Left lung (tissue), 10 donors: ENCODE results near the gene NCK1. TPM values are rescaled to one million over a fixed set of nuclear protein-coding genes. Genes with fewer than 3 reads are reported as not detected.
A peak's percentile ranks its signal among the peaks of the same experiment; 100 is the strongest.
"Not testable (repeated sequence)": the region's sequence is repeated elsewhere in the genome, so short reads cannot be mapped to it uniquely, and the experiment has no call there.

ENCODE experiments used
- ATAC-seq: fragments of 200-7000 bp; cut with Tn5 transposase; one replicate; pipeline ENCODE4 v1.9.1; 2020; ENCODE audit warnings: moderate library complexity
- DNase-seq, 4 donors: peaks; one replicate each; pipeline ENCODE4 v3.0.0-alpha.2; 2013 to 2020
- H3K27ac ChIP-seq, 2 donors: fragments of 200-600 bp; sonication (generic) in 1 of 2; one replicate each; pipeline versions ENCODE4 v1.5.0 to v1.8.0; 2020 to 2021
- H3K27me3 ChIP-seq, 2 donors: fragments of 200-600 bp; sonication (generic) in 1 of 2; one replicate each; pipeline versions ENCODE4 v1.5.0 to v1.8.0; 2020 to 2021
- H3K36me3 ChIP-seq, 2 donors: fragments of 200-600 bp; sonication (generic) in 1 of 2; one replicate each; pipeline versions ENCODE4 v1.5.0 to v1.8.0; 2020 to 2021
- H3K4me1 ChIP-seq, 2 donors: fragments of 200-600 bp; one replicate each; pipeline ENCODE4 v1.8.0; 2021
- H3K4me3 ChIP-seq, 2 donors: fragments of 200-600 bp; sonication (generic) in 1 of 2; one replicate each; pipeline versions ENCODE4 v1.5.0 to v1.8.0; 2020 to 2021; ENCODE audit warnings: mild to moderate bottlenecking in 1 of 2
- H3K9me3 ChIP-seq, 2 donors: fragments of 200-600 bp; sonication (generic) in 1 of 2; one replicate each; pipeline versions ENCODE4 v1.5.0 to v1.8.0; 2020 to 2021
- CTCF ChIP-seq, 2 donors: fragments of 200-600 bp; sonication (generic) in 1 of 2; IDR thresholded peaks; one replicate each; pipeline versions ENCODE4 v1.5.0 to v1.8.0; 2021; ENCODE audit warnings: antibody characterized with exemption in 2 of 2
- intact Hi-C, 2 donors: fragments of 100-400 bp; cut with DNase I; formaldehyde crosslinking; loops; one replicate each; pipeline versions ENCODE4 v1.11.2 to v1.14.2; 2022
- polyA plus RNA-seq, 6 donors: library from polyadenylated mRNA; unstranded; fragments of 120-200 nt; gene quantifications; one replicate each; pipeline ENCODE4 v1.2.1, GENCODE V29; 2013; ENCODE audit not compliant: insufficient read length in 6 of 6
- total RNA-seq, 2 donors: library from RNA; stranded (reverse); fragmentation: NEBNext Ultra II Directional; extraction: Animal tissue kit (Norgen Biotek cat#: 25700); gene quantifications; one replicate each; pipeline ENCODE4 v1.2.1, GENCODE V29; 2021
- donor health status: DM: no; HTN: yes; CAD: no.
- donor health status: DM: no; HTN: no; CAD: no.

Gene NCK1
- total and polyA plus RNA-seq, 8 donors = 31.9 to 54.6 (median 47.7) TPM

- Histone ChIP-seq H3K27me3 (no peaks in the 10 kb centered on the region), H3K9me3 (no peaks in the 10 kb centered on the region), H3K4me1 (no peaks in the 10 kb centered on the region), H3K4me3 (no peak overlapping the region), H3K27ac (no peak overlapping the region), H3K36me3 (no peaks in the 10 kb centered on the region)
- no peak for TF ChIP-seq CTCF (IDR thresholded peaks at IDR 0.05)
- DNase-seq = no peak
- intact Hi-C loops = no loop called here
- no peak for ATAC-seq
These were observed 120.0 kb downstream of the NCK1 start for GRCh38 chr3:136982033-136982432.

GRCh38 chr3:136982520-136983138, 120.6 kb downstream of the NCK1 start:
- ATAC-seq (peak; percentile 72), DNase-seq (no peak)
- Histone ChIP-seq H3K9me3 (no peaks in the 10 kb centered on the region), H3K27me3 (no peaks in the 10 kb centered on the region), H3K36me3 (no peaks in the 10 kb centered on the region), H3K4me1 (no peaks in the 10 kb centered on the region), H3K27ac (no peak overlapping the region), H3K4me3 (no peak overlapping the region)
- TF ChIP-seq CTCF (IDR thresholded peaks at IDR 0.05) = no peak
- intact Hi-C loops = no loop called here

GRCh38 chr3:136984837-136985236, 122.8 kb downstream of the NCK1 start:
- H3K4me3 ChIP-seq = no peak overlapping the region
- DNase-seq (no peak), ATAC-seq (peak; percentile 63)
- H3K4me1 ChIP-seq = no peaks in the 10 kb centered on the region
- H3K36me3 ChIP-seq = no peaks in the 10 kb centered on the region
- intact Hi-C loops = no loop called here
- no peak overlapping the region for H3K27ac ChIP-seq
- no peak for TF ChIP-seq CTCF (IDR thresholded peaks at IDR 0.05)
- H3K9me3 ChIP-seq = no peaks in the 10 kb centered on the region
- H3K27me3 ChIP-seq = no peaks in the 10 kb centered on the region

GRCh38 chr3:136987398-136987980, 125.5 kb downstream of the NCK1 start:
- H3K36me3 ChIP-seq, DNase-seq, H3K4me1 ChIP-seq, H3K27me3 ChIP-seq, H3K9me3 ChIP-seq, H3K27ac ChIP-seq, ATAC-seq, H3K4me3 ChIP-seq, intact Hi-C loops: not testable (repeated sequence)

- Histone ChIP-seq H3K27ac (no peak overlapping the region), H3K4me1 (no peaks in the 10 kb centered on the region), H3K9me3 (no peaks in the 10 kb centered on the region), H3K27me3 (no peaks in the 10 kb centered on the region), H3K36me3 (no peaks in the 10 kb centered on the region), H3K4me3 (no peak overlapping the region)
- ATAC-seq (no peak), DNase-seq (no peak)
- no peak for TF ChIP-seq CTCF (IDR thresholded peaks at IDR 0.05)
- intact Hi-C loops = no loop called here
These were observed 126.6 kb downstream of the NCK1 start for GRCh38 chr3:136988651-136989050.
